ENCODE measurements around the gene IL1A.

The IL1A gene

GRCh38 chr2:112818094-112818902 lies 34.0 kb upstream of the IL1A start:
- Histone ChIP-seq H3K9me3 (ENCODE audit: control insufficient read depth, low read length) (no peaks in the 10 kb centered on the region), H3K36me3 (ENCODE audit: control insufficient read depth, insufficient read depth, low read length) (no peaks in the 10 kb centered on the region), H3K27me3 (ENCODE audit: control insufficient read depth, insufficient read depth, low read length, poor library complexity, severe bottlenecking) (no peaks in the 10 kb centered on the region), H3K4me1 (ENCODE audit: control insufficient read depth, insufficient read depth, low read length) (no peaks in the 10 kb centered on the region), H3K27ac (ENCODE audit: insufficient read depth, low read depth, low read length, poor library complexity, severe bottlenecking) (peak overlapping the region; percentile 8), H3K4me3 (ENCODE audit: insufficient read depth, low read depth, low read length) (no peak overlapping the region)
- WGBS, 2 experiments: 74 to 85% methylated on average over 3 of the region's 3 CpGs

DNA sequence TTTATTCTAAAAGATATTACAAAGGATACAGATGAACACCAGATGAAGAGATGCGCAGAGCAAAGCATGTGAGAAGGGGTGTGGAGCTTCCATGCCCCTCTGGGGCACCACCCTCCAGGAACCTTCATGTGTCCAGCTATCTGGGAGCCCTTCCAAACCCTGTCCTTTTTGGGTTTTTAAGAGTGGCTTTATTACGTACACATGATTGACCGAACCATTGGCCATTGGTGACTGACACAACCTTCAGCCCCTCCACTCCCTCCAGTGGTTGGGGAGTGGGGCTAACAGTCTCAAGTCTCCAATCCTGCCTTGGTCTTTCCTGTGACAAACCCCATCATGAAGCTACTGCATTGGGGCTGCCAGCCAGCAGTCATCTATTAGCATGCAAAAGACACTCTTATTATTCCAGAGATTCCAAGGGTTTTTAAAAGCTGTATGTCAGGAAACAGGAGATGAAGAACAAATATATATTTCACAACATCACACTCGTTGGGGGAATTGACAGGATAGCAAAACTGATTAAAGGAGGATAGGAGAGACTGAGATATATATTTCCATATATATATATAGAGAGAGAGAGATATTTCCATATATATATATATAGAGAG lies 32.9 kb upstream of the IL1A start:
- H3K36me3 ChIP-seq (ENCODE audit: control insufficient read depth, insufficient read depth, low read length): no peaks in the 10 kb centered on the region
- H3K4me3 ChIP-seq (ENCODE audit: insufficient read depth, low read depth, low read length): no peak overlapping the region
- H3K9me3 ChIP-seq (ENCODE audit: control insufficient read depth, low read length): no peaks in the 10 kb centered on the region
- no peaks in the 10 kb centered on the region for H3K27me3 ChIP-seq (ENCODE audit: control insufficient read depth, insufficient read depth, low read length, poor library complexity, severe bottlenecking)
- WGBS, 2 experiments: 76% methylated on average over 3 of the region's 4 CpGs
- no peak overlapping the region for H3K27ac ChIP-seq (ENCODE audit: insufficient read depth, low read depth, low read length, poor library complexity, severe bottlenecking)
- H3K4me1 ChIP-seq (ENCODE audit: control insufficient read depth, insufficient read depth, low read length): no peaks in the 10 kb centered on the region

GRCh38 chr2:112814278-112814677 lies 30.0 kb upstream of the IL1A start:
- Histone ChIP-seq H3K27me3 (ENCODE audit: control insufficient read depth, insufficient read depth, low read length, poor library complexity, severe bottlenecking) (no peaks in the 10 kb centered on the region), H3K4me3 (ENCODE audit: insufficient read depth, low read depth, low read length) (no peak overlapping the region), H3K4me1 (ENCODE audit: control insufficient read depth, insufficient read depth, low read length) (no peaks in the 10 kb centered on the region), H3K9me3 (ENCODE audit: control insufficient read depth, low read length) (no peaks in the 10 kb centered on the region), H3K36me3 (ENCODE audit: control insufficient read depth, insufficient read depth, low read length) (no peaks in the 10 kb centered on the region), H3K27ac (ENCODE audit: insufficient read depth, low read depth, low read length, poor library complexity, severe bottlenecking) (no peak overlapping the region)
- 43% methylated on average over 2 of the region's 2 CpGs for WGBS, 2 experiments

GRCh38 chr2:112813280-112813966 lies 29.1 kb upstream of the IL1A start:
- Histone ChIP-seq H3K4me3 (ENCODE audit: insufficient read depth, low read depth, low read length) (no peak overlapping the region), H3K27me3 (ENCODE audit: control insufficient read depth, insufficient read depth, low read length, poor library complexity, severe bottlenecking) (no peaks in the 10 kb centered on the region), H3K4me1 (ENCODE audit: control insufficient read depth, insufficient read depth, low read length) (no peaks in the 10 kb centered on the region), H3K36me3 (ENCODE audit: control insufficient read depth, insufficient read depth, low read length) (no peaks in the 10 kb centered on the region), H3K9me3 (ENCODE audit: control insufficient read depth, low read length) (no peaks in the 10 kb centered on the region), H3K27ac (ENCODE audit: insufficient read depth, low read depth, low read length, poor library complexity, severe bottlenecking) (no peak overlapping the region)
- WGBS, 2 experiments: 93 to 96% methylated on average over 8 to 10 of the region's 10 CpGs

DNA sequence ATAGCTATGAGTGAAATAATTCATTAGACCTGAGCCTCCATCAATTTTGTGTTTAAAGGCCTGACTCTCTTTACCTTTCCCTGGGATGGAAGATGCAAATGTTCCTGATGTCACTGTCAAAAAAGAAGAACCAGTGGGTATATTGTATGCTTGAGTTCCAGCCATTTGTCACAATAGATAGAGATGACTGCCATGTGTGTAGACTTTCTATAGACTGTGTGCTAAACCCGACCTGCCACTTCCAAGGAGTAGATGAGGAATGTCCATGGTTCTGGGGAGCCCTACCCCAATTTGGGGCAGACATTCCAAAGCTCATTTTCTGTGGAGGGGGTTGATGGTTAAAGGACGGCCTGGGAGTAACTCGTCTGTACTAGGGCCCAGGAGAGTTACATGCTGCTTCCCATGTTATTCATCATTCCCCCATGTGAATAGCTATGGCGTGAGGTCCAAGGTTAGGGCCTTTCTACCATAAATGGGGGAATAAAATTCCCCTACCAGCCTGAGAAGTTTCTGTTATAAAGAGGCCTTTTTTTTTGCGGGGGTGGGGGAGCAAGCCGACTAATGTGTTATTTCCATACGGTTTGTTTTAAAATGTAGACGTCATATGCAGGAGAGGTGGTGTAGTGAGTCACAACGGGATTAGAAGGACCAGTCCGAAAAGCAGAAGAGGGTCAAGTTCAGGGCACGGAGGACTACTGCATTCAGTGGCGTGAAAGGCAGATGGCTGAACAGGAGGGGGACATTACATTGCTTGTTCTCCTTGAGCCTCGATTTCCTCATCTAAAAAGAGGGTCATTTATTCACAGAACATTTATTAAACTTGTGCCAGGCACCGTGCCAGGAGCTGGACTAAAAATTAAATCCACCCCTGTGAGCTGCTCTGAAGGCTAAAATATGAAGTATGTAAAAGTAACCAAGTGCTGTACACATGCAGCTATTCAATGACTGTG lies 28.3 kb upstream of the IL1A start:
- no peaks in the 10 kb centered on the region for H3K36me3 ChIP-seq (ENCODE audit: control insufficient read depth, insufficient read depth, low read length)
- H3K4me1 ChIP-seq (ENCODE audit: control insufficient read depth, insufficient read depth, low read length): no peaks in the 10 kb centered on the region
- no peak overlapping the region for H3K4me3 ChIP-seq (ENCODE audit: insufficient read depth, low read depth, low read length)
- H3K9me3 ChIP-seq (ENCODE audit: control insufficient read depth, low read length): no peaks in the 10 kb centered on the region
- H3K27ac ChIP-seq (ENCODE audit: insufficient read depth, low read depth, low read length, poor library complexity, severe bottlenecking): no peak overlapping the region
- WGBS, 2 experiments: 71 to 72% methylated on average over 13 to 14 of the region's 14 CpGs
- H3K27me3 ChIP-seq (ENCODE audit: control insufficient read depth, insufficient read depth, low read length, poor library complexity, severe bottlenecking): no peaks in the 10 kb centered on the region

DNA sequence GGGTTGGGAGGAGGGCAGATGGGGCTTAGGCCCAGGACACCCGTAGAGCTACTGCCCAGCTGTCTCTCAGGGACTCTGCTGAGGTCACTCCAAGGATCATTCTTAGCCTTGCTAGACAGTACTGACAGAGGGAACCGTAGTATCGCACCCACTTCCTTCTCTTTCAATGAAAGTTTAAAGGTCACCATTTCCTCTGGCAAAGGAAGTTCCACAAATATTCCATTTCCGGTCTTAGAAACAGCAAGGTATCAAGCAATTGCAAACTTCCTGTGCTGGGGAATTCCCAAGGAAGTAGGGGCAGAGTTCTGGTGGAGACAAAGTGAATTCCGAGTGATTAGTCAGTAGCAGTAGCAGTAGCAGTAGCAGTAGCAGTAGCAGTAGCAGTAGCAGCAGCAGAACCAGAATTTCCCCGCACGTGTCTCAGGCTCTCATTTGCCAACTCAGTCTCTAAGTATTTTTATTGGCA lies 27.6 kb upstream of the IL1A start:
- H3K36me3 ChIP-seq (ENCODE audit: control insufficient read depth, insufficient read depth, low read length): no peaks in the 10 kb centered on the region
- no peaks in the 10 kb centered on the region for H3K9me3 ChIP-seq (ENCODE audit: control insufficient read depth, low read length)
- no peak overlapping the region for H3K4me3 ChIP-seq (ENCODE audit: insufficient read depth, low read depth, low read length)
- no peaks in the 10 kb centered on the region for H3K27me3 ChIP-seq (ENCODE audit: control insufficient read depth, insufficient read depth, low read length, poor library complexity, severe bottlenecking)
- H3K27ac ChIP-seq (ENCODE audit: insufficient read depth, low read depth, low read length, poor library complexity, severe bottlenecking): no peak overlapping the region
- WGBS, 2 experiments: 89 to 90% methylated on average over 7 of the region's 7 CpGs
- no peaks in the 10 kb centered on the region for H3K4me1 ChIP-seq (ENCODE audit: control insufficient read depth, insufficient read depth, low read length)

GRCh38 chr2:112811276-112811831 lies 27.1 kb upstream of the IL1A start:
- Histone ChIP-seq H3K36me3 (ENCODE audit: control insufficient read depth, insufficient read depth, low read length) (no peaks in the 10 kb centered on the region), H3K4me3 (ENCODE audit: insufficient read depth, low read depth, low read length) (no peak overlapping the region), H3K27me3 (ENCODE audit: control insufficient read depth, insufficient read depth, low read length, poor library complexity, severe bottlenecking) (no peaks in the 10 kb centered on the region), H3K4me1 (ENCODE audit: control insufficient read depth, insufficient read depth, low read length) (no peaks in the 10 kb centered on the region), H3K9me3 (ENCODE audit: control insufficient read depth, low read length) (no peaks in the 10 kb centered on the region), H3K27ac (ENCODE audit: insufficient read depth, low read depth, low read length, poor library complexity, severe bottlenecking) (no peak overlapping the region)
- 90 to 92% methylated on average over 3 of the region's 3 CpGs for WGBS, 2 experiments

GRCh38 chr2:112809112-112809511 lies 24.8 kb upstream of the IL1A start:
- H3K4me1 ChIP-seq (ENCODE audit: control insufficient read depth, insufficient read depth, low read length): no peaks in the 10 kb centered on the region
- H3K9me3 ChIP-seq (ENCODE audit: control insufficient read depth, low read length): no peaks in the 10 kb centered on the region
- no peak overlapping the region for H3K4me3 ChIP-seq (ENCODE audit: insufficient read depth, low read depth, low read length)
- H3K36me3 ChIP-seq (ENCODE audit: control insufficient read depth, insufficient read depth, low read length): no peaks in the 10 kb centered on the region
- H3K27ac ChIP-seq (ENCODE audit: insufficient read depth, low read depth, low read length, poor library complexity, severe bottlenecking): no peak overlapping the region
- H3K27me3 ChIP-seq (ENCODE audit: control insufficient read depth, insufficient read depth, low read length, poor library complexity, severe bottlenecking): no peaks in the 10 kb centered on the region

- no peaks in the 10 kb centered on the region for H3K27me3 ChIP-seq (ENCODE audit: control insufficient read depth, insufficient read depth, low read length, poor library complexity, severe bottlenecking)
- H3K36me3 ChIP-seq (ENCODE audit: control insufficient read depth, insufficient read depth, low read length): no peaks in the 10 kb centered on the region
- H3K27ac ChIP-seq (ENCODE audit: insufficient read depth, low read depth, low read length, poor library complexity, severe bottlenecking): no peak overlapping the region
- H3K9me3 ChIP-seq (ENCODE audit: control insufficient read depth, low read length): no peaks in the 10 kb centered on the region
- H3K4me3 ChIP-seq (ENCODE audit: insufficient read depth, low read depth, low read length): no peak overlapping the region
- 90 to 94% methylated on average over 3 of the region's 3 CpGs for WGBS, 2 experiments
- H3K4me1 ChIP-seq (ENCODE audit: control insufficient read depth, insufficient read depth, low read length): no peaks in the 10 kb centered on the region
These were observed 23.0 kb upstream of the IL1A start for GRCh38 chr2:112807233-112807807.
